Stimulated activated CD8-positive, alpha-beta memory T cell treated with anti-CD3 and anti-CD28 coated beads, Interleukin-12 subunit alpha, Interleukin-12 subunit beta, amount 100 ng/mL, for 1 hour (primary cell): ENCODE measurements around the gene TGFBR3.
"Not testable (repeated sequence)": the region's sequence is repeated elsewhere in the genome, so short reads cannot be mapped to it uniquely, and the experiment has no call there.

Experiments used
- DNase-seq: peaks from one replicate; pipeline ENCODE4 v3.0.0-alpha.2; 2020; ENCODE audit warnings: low read depth

TGFBR3 gene

DNA sequence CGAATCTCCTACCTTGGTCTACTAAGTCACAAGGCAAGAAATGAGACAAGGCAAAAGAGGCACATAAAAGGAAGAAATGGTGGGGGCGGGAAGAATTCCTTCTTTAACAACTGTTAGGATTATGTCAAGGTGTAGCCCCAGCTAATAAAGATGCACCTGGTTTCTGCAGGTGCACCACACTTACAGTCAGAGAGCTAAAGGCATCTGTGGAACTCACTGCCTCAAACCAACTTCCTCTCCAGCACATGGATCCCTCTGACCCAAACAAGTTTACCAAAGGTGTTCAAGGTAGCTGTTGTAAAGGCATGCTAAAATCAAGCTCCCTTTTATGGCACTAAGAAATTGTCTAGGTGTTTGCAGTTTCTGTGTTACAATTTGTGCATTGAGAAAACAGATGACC lies 38.1 kb downstream of the TGFBR3 start:
- DNase-seq: no peak

GRCh38 chr1:91846639-91847013 lies 39.3 kb downstream of the TGFBR3 start:
- no peak for DNase-seq

- DNase-seq: no peak
Measured at GRCh38 chr1:91846007-91846638, 39.8 kb downstream of the TGFBR3 start.

DNA sequence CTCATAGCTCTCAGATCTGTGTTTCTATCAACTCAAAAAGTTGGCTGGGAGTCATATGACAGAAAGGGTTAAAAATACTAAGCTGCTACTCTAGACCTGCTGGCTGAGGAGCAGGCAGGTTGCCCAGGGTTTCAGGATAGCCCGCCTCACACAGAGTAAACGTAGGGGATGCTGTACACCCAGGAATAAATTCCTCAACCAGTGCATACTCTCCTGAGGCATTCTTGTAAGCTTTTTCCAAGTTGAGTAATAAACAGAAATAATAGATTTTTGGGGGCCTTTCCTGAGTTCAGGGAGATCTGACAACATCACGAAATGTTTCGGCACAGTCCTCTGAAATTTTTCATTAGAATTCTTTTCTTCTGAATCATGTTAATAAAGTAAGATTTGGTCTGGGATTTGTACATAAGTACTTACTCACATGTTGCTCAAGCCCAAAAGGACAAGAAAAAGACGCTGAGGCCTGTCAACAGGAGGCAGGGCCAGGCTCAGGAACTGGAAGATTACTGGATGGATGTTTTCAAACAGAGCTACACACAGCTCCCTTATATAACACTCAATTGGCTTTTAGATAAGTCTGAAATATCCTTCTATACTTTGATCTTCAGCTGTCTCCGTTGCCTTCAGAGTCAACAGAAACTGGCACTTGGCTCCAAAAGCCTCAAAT lies 41.0 kb downstream of the TGFBR3 start:
- DNase-seq: no peak

DNA sequence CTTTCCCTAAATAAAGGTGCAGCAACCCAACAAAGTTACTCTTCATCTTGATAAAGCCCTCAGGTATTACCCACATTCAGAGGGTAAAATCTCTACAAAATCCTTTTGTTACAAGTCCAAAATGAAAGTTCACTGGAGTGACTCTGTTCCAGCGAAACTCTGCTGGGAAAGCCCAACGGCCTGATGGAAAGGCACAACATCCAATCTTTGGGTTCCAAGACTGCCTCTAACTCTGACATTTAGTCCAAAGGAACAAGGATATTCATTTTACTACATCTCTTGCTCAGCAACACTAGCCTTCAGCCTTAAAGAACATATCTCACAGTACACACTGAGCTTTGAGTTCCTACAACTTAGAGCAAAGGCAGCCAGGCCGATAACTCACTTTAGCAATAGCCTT lies 42.1 kb downstream of the TGFBR3 start:
- no peak for DNase-seq

DNA sequence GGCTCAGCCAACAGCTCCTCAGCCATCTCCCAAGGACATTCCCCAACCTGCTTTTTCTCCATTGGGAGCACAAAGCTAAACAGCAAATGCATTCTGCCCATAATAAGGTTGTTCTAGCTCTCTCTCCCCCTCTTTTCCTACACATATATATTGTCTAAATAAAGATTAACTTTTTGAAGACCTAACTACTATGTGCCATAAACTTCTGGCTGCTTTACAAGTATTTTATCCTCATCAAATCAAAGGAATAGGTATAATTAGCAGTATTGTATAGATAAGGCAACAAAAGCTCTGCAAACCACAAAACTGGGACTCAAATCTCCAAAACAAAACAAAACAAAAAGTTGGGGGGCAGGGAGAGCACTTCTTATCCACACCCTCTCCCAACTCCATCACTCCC lies 43.4 kb downstream of the TGFBR3 start:
- no peak for DNase-seq

DNA sequence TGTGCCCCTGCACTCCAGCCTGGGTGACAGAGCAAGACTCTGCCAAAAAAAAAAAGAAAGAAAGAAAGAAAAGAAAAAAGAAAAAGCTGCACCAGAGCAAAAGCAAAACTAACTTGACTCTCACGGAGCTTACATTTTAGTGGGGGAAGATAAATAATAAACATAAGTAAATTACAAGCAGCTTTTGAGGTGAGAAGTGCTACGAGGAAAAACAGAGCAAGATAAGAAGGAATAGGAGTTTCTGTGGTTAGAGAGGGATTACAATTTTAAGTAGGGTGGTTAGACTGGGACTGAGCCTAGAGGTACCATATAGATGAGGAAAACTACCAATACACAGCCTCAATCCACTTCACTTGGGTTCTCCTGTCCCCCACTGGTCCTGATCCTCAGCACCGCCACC lies 43.9 kb downstream of the TGFBR3 start:
- DNase-seq: no peak

DNA sequence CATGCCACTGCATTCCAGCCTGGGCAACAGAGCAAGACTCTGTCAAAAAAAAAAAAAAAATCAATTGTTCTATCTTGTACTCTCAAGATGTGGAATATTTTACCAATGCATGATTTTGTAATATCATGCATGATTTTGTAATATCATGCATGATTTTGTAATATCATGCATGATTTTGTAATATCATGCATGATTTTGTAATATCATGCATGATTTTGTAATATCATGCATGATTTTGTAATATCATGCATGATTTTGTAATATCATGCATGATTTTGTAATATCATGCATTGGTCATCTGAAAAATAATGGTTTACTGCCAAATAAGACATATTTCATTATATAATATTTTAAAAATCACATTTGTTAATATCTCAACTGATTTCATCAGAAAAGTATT lies 45.7 kb downstream of the TGFBR3 start:
- DNase-seq: not testable (repeated sequence)

DNA sequence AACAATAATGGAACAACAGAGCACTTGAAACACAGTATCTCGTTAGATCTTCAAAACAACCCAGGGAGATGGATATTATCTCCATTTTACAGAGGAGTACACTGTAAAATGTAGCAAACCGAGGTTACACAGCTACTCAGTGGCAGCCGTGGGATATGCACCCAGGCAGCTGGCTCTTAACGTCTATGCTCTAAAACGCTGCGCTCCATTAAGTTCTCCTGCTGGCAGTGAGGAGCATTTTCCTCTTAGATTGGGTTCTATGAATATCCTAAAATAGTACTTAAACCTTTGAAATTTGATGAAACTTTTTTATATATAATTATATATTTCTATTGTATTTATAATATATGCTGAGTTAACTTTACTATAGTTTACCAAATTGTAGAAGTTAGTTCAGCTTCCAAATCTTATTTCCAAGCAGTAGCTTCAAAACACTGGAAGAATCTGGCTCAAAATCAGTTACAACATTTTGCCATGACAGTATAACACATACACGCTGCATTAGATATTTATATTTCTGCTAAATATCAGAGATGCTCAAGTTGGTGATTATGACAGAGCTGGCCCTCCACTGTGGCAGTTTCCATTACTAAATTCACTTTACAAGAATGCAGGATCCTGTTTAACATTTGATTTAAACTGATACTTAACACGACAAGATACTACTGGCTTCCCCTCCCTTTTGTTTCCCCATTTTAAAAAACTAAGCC lies 49.5 kb downstream of the TGFBR3 start:
- DNase-seq: no peak

DNA sequence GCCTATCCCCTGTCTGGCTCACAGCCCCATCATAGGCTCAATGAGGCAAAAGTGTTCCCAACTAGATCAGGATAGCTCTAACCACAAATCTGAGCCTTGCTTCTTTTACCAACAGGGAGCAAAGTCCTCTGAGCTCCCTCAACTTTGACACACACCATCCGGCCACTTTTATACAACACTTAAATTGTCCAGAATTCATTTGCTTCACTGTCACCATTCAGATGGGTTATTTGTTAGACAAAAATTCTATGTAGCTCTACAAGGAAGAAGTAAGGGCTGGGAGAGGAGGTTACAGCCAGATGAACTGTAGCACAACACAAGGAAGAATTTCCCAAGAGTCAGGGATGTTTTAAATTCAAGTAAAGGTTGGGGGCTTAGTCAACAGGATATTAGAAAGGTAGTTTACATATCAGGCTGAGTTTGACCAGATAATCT lies 50.8 kb downstream of the TGFBR3 start:
- no peak for DNase-seq

DNA sequence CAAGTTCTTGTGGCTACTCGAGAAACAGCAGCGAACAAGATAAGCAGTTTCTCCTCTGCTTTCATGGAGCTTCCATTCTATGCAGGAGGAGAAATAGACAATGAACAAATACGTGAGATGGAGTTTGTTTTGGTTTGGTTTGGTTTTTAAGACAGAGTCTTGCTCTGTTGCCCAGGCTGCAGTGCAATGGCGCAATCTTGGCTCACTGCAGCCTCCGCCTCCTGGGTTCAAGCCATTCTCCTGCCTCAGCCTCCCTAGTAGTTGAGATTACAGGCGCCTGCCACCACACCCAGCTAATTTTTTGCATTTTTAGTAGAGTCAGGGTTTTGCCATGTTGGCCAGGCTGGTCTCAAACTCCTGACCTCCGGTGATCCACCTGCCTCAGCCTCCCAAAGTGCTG lies 51.4 kb downstream of the TGFBR3 start:
- not testable (repeated sequence) for DNase-seq

DNA sequence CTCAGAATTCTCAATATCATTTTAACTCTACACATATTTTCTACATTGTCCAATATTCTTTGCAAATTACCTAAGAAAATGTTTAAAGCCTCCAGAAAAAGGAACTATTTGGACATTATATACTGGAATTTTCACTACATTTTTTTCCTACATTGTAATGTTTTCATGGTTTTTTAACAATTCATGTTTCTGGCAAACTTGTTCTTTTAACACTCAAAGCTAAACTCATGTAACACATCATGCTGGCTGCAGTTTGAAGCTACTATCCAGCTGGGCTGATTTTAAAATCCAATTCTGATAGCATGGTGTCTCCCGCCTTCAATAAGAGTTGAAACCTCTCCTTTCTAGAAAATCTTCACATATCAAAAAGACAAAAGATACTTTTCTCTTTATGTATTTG lies 52.0 kb downstream of the TGFBR3 start:
- no peak for DNase-seq

DNA sequence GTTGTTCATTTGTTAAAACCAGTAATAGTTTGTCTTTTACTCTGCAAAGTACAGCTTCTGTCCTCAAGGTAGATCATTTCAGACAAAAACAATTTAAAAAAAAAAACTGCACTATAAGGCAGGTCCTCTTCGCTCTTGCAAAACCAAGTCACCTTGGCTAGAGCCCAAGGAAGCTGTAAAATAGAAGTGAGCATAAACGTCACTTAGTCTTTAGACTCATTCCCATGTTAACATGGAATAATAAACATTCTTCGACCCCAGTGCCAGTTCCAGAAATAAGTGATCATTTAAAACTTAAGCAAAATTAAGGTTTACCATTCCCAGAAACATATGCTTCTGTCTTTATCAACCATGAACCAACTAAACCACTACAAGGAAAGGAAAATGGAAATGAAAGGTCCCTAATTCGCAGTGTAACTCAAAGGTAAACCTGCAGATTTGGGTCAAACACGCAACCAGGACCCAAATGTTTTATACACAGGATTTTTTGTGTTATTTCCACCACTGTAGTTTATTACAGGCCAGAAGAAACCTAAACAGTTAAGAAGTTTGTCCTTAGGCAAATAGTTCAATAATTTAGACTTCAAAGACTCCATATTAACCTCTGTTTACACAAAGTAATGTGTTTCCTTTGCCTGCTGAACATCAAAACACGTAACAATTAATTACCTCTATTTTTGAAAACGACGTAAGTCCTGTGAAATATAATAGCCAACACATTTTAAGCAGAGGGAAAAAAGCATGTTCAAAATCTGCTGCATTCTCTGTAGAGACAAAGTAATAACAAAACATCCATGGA lies 54.6 kb downstream of the TGFBR3 start:
- DNase-seq: no peak

DNA sequence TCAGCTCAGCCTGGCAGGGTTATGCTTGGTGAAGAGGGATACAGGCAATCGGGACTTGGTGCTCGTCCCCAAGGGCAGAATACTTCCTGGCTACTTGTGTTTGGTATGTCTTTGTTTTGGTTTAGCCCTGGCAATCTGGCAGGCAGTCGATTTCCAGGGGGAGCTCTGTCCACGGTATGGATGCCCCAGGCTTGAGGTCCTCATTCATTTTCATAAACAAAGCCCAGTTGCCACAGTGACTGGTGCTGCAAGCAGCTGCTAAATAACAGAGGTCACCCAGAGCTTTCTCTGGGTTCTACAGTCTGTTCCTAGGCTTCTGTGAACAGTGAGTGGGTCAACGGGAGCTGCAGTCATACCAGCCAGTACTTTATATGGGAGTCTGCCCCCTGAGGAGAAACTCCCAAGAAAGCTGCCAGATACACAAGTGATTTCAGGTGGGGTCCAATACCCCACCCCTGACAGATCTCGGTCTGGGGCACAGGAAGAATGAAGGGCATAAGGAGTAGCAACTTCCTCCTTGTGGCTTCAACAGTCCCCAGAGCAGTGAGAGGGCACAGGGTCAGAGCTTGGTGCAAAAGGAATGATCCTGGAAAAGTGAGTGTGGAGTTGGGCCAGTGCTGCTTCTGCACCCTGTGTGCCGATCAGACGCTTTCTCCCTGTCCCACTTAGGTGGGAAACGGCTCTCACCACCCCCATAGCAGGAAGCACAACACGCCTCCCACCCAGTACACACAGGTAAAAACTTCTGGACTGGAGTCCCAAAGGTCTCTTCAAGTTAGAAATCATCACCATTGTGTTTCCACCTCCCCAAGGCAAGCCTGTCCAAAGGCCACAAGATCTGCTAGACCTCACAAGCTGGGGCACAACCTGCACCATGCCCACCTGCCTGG lies 55.5 kb downstream of the TGFBR3 start:
- DNase-seq: no peak

DNA sequence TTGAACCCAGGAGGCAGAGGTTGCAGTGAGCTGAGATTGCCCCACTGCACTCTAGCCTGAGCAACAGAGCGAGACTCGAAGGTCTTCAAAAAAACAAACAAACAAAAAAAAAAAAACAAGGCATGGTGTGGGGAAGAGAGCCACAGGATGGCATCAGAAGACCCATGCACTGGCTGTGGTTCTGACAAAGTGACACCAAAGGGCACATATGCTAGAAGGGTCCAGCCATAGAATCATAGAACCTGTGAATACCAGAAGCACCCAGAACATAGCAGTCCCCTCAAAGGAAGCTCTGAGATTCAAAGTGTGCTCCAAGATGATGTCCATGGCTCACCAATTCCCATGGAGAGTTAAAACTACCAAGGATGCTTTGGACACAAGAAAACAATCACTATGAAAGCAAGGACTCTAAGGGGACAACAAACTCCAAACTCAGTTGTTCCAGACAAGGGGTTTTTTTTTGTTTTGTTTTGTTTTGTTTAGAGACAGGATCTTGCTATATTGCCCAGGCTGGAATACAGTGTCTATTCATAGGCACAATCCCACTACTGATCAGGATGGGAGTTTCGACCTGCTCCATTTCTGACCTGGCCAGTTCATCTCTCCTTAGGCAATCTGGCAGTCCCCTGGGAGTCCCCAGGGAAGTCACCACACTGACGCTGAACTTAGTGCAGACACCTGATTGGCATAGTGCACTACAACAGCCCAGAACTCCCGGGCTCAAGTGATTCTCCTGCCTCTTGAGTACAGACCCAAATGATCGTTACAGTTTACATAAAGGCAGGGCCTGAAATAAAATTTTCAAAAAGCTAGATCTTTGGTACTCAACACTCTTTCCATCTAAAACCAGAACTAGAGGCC lies 56.4 kb downstream of the TGFBR3 start:
- DNase-seq: no peak

- DNase-seq: no peak
Measured at GRCh38 chr1:91828583-91829281, 57.2 kb downstream of the TGFBR3 start.

- DNase-seq: no peak
Measured at GRCh38 chr1:91827459-91828321, 58.3 kb downstream of the TGFBR3 start.

DNA sequence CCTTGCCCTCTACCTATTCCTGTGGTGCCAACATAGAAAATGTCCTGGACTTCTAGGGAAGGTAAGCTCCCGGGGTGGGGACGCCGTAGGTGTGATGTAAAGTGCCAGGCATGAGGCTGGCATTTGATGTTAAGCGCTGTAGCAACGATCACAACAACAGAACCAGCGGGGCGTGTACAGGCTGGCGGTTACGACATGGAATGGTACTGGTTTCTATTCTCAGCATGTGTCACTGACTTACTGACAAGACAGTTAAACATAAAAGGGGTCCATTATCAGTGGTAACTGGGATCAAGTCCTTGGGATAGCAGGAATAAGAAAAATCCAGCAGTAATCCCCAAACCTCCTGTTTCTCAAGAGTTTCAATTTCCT lies 58.9 kb downstream of the TGFBR3 start:
- DNase-seq: no peak

DNA sequence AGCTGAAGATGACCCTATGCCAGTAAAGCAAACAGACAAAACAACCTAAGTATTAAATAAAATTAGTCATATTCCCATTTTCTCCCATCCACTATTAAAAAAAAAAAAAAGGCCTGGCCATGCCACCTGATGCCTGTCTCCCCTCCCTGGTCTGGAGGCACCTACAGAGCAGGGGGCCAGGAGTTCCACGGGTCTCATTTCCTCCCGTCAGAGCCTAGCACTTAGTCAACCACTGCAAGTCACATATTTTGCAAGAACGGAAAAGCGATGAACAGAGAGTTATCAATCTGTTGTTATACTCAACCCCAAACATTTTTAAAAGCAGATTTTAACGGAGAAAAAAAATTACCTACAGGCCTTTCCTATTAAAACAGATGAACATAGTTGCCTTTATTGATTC lies 59.3 kb downstream of the TGFBR3 start:
- DNase-seq: no peak
